CD1c-positive myeloid dendritic cell (primary cell): Measurements from ENCODE around the gene FAAP100.

Experiments
- DNase-seq: peaks from one replicate; pipeline ENCODE4 v3.0.0-alpha.2; 2016; ENCODE audit errors: extremely low spot score

The FAAP100 gene

GRCh38 chr17:81524865-81525159, 27.3 kb downstream of the FAAP100 start:
- DNase-seq, result no peak

GRCh38 chr17:81524039-81524864, 27.9 kb downstream of the FAAP100 start:
- no peak for DNase-seq

DNA sequence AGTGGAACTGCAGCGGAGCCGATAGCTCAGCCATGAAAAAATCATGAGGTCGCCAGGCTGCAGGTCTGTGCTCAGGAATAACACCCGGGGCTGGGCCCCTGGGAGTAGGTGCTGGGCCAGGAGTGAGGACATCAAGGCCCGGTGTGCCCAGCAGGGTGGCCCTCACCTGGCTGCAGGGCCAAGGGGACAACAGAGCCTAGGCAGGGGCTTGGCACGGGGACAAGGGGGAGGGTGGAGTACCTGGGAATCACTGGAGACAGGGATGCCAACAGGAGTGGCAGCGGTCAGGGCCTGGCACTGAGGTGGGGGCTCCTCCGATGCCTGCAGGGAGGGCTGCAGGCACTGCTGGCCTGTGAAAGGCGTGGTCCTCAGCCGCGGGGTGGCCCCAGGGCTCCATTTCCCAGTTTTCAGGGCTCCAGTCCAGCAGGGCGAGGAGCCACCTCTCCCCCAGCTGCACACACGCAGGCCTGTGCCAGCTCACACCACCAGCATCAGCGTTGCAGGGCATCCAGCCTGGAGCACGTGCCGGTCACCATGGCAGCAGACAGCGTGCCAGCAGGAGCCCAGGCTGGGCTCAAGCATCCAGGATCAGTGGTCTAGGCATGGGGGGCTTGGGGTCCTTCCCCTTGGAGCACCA, 28.6 kb downstream of the FAAP100 start:
- DNase-seq, result no peak

DNA sequence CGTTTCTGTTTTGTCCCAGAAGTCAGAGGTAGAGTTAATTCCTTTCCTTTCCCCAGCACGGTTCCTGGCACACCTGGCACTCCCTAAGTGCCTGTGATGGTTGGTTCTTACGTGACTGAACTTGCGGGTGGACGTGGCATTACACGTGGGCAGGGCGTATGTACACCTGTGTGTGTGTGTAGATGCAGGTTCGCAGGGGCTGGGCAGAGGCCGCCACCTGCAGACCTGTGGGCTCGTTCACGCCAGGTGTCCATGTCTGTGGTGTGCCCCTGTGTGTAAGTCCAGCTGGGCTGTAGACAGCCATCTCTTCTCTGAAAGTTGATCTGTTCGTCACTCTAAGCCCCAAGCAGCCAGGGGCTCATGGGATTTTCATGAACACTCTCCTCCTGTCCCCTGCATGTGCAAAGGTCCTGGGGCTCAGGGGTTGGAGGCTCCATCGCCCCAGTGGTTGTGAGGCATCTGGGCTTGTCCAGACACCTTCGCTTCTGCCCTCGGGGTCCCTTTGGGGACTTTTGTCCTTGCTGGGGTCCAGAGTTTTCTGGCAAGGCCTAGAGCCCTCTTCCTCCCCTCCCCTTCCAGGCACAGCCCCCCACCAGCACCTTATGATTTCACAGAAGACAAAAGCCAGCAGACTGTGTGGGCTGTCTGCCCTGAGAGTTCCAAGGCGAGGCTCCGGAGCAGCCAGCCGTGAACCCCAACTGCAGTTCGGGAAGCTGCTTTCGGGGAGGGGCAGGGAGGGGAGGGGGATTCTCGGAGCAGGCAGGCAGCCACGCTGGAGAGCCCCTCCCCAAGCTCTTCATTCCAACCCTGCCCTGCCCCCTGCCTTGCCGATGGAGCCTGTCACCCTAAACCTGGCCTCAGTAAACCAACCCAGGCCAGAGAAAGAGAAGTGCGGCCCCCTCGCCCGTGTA, 29.4 kb downstream of the FAAP100 start:
- peak; percentile 42 for DNase-seq

GRCh38 chr17:81520021-81520901, 31.9 kb downstream of the FAAP100 start:
- no peak for DNase-seq

DNA sequence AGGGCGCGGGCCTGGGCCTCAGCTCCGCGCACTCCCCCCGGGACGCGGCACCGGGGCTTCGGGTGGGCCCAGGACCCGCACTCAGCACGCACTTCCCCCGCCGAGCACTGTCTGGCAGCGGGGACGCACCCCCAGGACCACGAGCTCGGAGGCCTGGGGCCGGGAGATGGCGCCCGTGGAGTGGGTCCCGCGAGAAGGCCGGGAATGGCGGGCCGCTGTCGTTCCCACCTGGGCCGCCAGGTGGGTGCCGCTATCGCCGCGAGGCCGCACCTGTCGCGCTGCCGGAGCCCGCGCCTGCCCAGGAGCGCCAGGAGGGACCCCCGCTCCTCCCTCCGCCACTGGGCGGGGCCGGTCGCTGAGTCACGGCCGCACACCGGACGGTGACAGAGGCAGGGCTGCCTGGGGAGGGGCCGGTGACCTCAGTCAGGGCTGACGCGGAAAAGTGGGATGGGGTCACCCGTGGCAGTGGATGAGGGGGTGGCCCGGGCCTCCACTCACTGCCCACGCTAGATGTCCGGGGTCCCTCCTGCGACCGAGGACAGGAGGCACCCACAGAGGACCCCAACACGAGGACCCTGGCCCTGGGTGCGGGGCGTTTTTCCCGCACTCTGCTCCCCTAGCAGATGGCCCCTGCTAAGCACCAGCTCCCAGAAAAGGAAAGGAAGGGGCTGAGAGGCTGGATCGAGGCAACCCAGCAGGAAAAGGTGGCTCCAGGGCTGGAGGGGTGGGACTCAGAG, 32.7 kb downstream of the FAAP100 start:
- peak; percentile 44 for DNase-seq

GRCh38 chr17:81518785-81519283, 33.3 kb downstream of the FAAP100 start:
- peak; percentile 49 for DNase-seq

DNA sequence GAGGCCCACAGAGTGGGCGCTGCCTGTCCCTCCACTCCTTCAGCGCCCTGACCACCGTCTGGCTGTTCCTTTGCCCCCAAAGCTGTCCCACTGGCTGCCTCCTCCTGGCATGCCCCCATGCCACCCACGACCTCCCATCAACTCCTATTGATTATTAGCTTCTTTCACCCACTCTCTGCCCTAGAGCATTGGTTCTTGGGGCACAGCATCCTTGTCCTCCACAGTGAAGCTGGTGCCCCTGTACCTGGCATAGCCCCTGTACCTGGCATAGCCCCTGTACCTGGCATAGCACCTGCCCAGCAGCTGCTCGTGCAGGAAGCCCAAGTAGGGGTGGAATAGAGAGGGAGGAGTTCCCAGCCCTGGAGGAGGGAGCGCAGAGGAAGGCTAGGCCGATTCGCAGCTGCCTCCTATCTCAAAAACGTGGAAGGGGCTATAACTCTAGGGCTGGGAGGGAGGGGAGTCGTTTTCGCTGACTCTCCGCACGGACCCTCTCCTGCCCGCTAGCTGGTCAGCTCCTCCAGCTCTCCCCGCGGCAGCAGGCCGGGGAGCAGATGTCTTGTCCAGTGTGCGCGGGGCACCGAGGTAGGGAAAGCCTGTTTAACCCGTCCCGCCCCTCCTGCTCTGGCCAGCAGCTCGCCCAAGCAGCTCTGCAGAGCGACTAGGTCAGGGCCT, 33.9 kb downstream of the FAAP100 start:
- DNase-seq, result no peak

GRCh38 chr17:81517339-81518112, 34.6 kb downstream of the FAAP100 start:
- no peak for DNase-seq

- no peak for DNase-seq
Observed at GRCh38 chr17:81517009-81517338, 35.2 kb downstream of the FAAP100 start.

GRCh38 chr17:81516439-81516838, 35.7 kb downstream of the FAAP100 start:
- no peak for DNase-seq

GRCh38 chr17:81515530-81516041, 36.6 kb downstream of the FAAP100 start:
- no peak for DNase-seq

DNA sequence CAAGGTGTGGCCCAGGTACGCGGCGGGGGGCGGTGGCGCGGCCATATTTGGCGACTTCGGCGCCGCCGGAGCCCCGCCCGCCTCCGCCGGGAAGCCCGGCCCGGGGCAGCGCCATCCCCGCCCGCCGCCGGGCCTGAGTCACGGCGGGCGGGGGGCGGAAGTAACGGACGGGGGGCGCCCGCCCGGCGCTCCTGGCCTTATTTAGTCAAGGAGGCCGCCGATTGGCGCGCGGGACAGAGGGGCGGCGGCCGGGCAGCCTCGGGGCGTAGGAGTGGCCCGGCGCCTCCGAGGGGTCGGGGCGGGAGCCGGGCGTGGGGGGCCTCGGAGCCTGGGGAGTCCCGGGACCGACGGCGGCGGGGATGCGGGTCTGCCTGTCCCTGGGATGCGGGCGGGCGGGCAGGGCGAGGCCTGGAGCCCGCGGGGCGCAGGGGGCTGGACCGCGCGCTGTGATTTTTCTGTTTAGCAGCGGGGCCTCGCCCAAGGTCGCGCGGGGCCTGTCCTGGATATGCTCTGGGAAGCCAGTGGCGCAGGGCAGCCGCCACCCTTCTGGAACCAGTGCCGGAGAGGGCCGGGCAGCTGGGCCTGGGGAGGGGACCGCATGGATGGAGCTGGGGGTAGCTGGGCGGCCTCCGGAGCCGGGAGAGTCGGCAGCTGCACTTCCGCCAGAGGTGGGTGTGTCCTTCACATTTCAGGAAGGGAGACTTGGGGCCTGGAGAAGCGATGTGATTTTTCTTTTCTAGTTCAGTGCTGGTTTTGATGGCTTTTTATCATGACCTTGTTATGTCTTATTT, 37.2 kb downstream of the FAAP100 start:
- DNase-seq, result peak; percentile 83

DNA sequence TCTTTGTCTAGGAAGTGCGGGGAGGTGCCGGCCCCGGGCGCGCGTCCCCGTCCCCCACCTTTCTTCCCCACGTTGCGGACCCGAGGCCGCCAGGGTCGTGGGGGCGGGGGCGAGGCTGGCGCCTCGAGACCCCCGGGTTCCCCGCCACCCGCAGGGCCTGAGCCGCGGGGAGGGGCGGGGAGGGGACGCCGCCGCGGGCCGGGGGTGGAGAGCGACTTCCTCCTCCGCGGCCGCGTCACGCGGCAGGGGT, 37.7 kb downstream of the FAAP100 start:
- no peak for DNase-seq

GRCh38 chr17:81513753-81514488, 38.2 kb downstream of the FAAP100 start:
- peak; percentile 66 for DNase-seq

GRCh38 chr17:81513372-81513752, 38.8 kb downstream of the FAAP100 start:
- DNase-seq, result peak; percentile 45

- peak; percentile 97 for DNase-seq
Observed at GRCh38 chr17:81512562-81513371, 39.4 kb downstream of the FAAP100 start, which contains the start of gene ACTG1. ACTG1 (minus strand) TSS chr17:81512799; CDS start chr17:81512354, 445 bp downstream.
